Frontal cortex (tissue), 4 donors: Measurements from ENCODE around the gene ZNF74. TPM values are rescaled to one million over a fixed set of nuclear protein-coding genes. Genes with fewer than 3 reads are reported as not detected.

ENCODE experiments used
- DNase-seq, 2 donors: peaks; one replicate each; pipeline ENCODE4 v3.0.0; 2012; ENCODE audit warnings: low spot score in 2 of 2
- FAIRE-seq: peaks from 2 replicates; lab custom pipeline; 2012; peaks lifted over from hg19 to GRCh38; lab: Jason Lieb, UNC
- total RNA-seq: library from RNA; depleted of rRNA; stranded (reverse); fragments of >200 nt; gene quantifications from one replicate; pipeline ENCODE4 v1.2.3, GENCODE V29; 2014
- donor health status: control.
- donor health status: control.
- donor health status: control.

ZNF74 gene
- total RNA-seq, 1 donor from 2014 or later: 39.9 TPM

- peak; percentile 61 to 71 for DNase-seq
- FAIRE-seq: no peak
These were observed 35.5 kb downstream of the ZNF74 start for GRCh38 chr22:20429254-20430100.

DNA sequence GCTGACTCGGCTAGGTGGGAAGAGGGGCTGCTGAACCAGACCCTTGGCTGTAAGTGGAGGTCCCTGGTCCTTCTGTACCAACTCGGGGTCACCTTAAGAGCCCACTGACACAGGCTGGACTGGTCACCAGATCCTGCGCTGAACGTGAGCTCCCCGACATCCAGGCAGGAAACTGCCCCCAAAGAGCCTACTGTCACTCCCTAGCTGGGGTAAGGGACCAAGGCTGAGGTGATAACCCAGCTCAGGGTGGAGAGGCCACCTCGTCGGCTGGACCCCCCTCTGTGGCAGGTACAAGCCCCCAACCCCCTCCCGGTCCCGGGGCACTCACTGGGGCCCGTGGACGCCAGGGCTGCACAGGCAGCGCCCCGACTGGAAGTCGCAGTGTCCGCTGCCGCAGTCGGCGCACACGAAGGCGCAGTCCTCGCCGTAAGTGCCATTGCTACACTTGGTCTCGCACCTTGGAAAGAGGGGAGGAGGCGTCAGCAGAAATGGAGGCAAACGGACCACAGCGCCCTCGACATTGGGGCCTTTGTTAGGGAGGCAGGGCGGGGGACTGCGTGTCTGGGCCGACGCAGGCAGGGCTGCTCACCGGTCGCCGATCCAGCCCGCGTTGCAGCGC is 36.3 kb downstream of the ZNF74 start:
- no peak for FAIRE-seq
- peak; percentile 14 to 46 for DNase-seq

- DNase-seq: peak; percentile 69 to 72
- FAIRE-seq: no peak
These were observed 37.0 kb downstream of the ZNF74 start for GRCh38 chr22:20430720-20431510.

GRCh38 chr22:20431511-20432192 is 37.7 kb downstream of the ZNF74 start:
- peak in 1 of 2 donors; percentile 28 for DNase-seq

GRCh38 chr22:20432244-20432686 is 38.3 kb downstream of the ZNF74 start:
- DNase-seq: no peak
- no peak for FAIRE-seq

More at GRCh38 chr22:20431511-20432192, 37.7 kb downstream of the ZNF74 start:
- FAIRE-seq: no peak

DNA sequence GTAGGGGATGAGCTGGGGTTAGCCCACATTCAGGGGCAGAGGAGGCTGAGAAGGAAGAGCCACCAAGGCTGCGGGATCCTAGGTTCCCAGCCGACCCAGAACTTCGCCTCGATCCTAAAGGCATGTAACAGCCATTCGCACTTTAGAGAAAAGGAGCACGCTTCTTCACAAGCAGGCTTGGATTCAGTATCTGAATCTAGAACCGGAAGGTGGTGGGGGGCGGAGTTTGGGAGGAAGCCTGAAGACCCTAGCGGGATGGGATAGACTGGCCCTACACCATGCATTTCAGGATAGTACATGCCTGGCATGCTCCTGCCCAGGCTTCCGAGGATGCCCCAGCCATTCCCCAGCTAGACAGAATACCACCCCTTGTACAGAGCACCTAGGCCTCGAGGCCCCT is 39.2 kb downstream of the ZNF74 start:
- DNase-seq: no peak

GRCh38 chr22:20433686-20434241 is 39.8 kb downstream of the ZNF74 start:
- DNase-seq (no peak), FAIRE-seq (no peak)

More for the DNA sequence above, 39.2 kb downstream of the ZNF74 start:
- FAIRE-seq: no peak

DNA sequence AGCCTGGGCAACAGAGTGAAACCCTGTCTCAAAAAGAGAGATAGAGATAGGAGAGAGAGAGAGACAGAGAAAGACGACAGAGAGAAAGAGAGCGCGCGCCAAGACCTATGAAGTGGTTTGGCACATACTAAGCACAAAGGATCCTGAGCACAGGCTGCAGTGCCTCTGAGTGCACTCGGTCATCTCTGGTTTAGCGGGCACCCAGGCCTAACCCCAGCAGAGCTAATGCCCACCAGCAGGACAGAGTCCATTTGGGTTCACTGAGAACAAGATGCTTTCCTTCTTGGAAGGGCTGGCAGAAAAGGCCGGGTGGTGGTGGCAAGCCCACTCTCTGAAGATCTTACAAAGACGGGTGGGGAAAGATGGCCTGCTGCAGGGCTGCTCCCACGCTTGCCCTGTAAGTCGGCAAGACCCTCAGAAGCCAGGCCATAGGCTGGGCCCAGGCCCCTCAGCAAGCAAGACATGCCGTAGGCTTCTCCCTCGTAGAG is 40.4 kb downstream of the ZNF74 start:
- FAIRE-seq (no peak), DNase-seq (no peak)

- FAIRE-seq (no peak), DNase-seq (no peak)
These were observed 40.8 kb downstream of the ZNF74 start for GRCh38 chr22:20434773-20435172.

DNA sequence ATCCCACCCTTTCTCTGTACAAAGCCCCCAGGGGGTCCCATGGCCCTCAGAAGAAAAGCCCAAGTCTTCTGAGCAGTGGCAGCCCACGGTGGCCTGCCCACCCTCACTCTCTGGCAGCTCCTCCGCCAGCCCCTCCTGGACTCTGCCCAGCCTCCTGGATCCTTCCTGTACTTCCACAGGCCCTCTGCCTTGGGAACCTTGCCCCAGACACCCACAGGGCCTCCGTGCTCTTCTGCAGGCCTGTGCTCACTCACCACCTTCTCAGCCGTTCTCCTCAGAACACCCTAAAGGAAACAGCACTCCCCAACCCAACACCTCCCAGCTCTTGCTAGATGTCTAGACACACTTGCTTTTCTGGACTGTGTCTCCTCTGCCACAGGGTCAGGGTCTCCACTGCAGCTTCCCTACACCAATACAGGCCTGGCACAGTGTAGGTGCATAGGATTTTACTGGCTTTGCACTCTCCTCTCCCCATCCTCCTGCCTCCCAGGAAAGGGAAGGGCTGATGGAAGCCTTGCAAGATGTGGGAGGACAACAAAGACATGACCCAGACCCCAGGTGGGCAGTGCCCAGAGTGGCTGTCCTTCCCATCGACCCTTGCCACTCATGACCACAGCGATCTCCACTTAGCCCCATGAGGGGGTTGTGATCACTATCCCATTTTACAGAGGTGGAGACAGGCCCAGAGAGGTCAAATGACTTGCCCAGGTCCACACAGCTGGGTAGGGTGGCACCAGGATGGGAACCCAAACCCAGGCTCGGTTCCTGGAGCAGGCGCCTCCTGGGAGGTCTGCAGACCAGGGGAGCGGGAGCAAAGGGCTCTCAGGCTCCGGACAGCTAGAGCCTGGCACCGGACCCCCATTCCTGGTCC is 41.7 kb downstream of the ZNF74 start:
- no peak for DNase-seq
- FAIRE-seq: no peak

GRCh38 chr22:20436307-20436767 is 42.4 kb downstream of the ZNF74 start:
- DNase-seq (no peak), FAIRE-seq (no peak)

- FAIRE-seq: no peak
- DNase-seq: no peak
These were observed 43.0 kb downstream of the ZNF74 start for GRCh38 chr22:20436768-20437612.

- FAIRE-seq (no peak), DNase-seq (peak; percentile 75 to 80)
These were observed 43.9 kb downstream of the ZNF74 start, which contains the start of gene SCARF2 for GRCh38 chr22:20437613-20438426. Gene SCARF2, minus strand, starts transcription at chr22:20437825. Its CDS starts 71 bp downstream, at chr22:20437754.

DNA sequence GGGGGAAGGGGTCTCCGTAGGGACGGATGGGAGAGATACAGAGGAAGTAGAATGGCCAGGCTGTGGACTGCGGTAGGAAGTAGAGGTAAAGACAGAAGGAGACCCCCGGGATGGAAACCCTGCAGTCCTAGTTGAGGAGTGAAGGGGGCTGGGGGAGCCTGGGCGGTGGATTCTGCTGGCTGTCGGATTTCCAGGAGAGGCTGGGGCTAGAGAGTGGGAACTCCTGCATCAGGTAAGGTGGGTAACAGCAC is 44.4 kb downstream of the ZNF74 start:
- DNase-seq (no peak), FAIRE-seq (no peak)

DNA sequence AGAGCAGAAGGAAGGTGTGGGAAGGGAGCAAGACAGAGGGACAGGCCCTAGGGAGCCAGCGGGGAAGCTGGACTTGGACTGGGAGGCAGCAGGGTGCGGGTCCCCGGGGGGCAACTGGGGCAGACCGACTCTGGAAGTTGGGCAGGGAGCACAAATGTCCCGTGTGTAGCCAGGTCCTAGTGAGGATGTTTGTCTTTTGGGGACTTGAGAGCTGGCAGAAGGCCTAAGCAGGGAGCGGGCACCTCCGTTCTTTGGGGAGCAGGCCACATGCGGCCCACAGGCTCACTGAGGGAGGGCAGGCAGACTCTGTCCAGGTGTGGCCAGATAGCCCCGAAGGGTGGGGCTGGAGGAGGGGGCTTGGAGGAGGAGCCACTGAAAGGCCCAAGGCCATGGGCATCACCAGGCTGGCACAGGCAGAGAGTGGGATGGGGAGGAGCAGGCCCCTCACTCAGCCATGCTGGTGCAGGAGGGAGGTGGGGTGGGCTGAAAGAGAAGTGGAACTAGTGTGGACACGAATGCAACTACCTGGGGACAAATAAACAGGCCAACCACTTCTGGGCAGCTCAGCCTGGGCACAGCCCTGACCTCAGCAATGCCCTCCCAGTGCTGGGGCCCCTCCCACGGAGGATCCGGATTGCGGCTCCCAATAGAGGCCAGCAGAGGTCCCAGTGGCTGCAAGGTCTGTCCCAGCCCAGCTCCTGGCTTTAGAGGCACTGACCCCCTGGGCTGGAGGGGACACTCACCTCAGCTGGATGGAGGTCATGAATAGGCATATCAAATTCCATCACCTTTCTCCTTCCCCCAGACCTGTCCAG is 44.9 kb downstream of the ZNF74 start:
- FAIRE-seq: no peak
- DNase-seq: peak in 1 of 2 donors; percentile 15

DNA sequence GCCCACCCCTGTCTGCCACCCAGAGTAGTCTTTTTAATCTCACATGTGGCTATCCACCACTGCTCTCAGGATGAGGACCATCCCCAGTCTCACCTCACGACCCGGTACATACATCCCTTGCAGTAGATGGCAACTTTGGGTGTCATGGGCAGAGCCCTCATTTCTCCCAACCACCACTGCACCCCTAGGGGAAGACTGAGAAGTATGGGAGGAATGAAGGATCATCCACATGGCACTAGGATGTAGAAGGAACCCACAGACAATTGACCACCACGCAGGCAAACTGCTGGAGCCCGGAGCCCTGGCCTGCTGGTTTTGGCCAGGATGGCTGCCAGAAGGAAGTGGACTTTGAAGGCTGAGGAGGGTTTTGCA is 45.6 kb downstream of the ZNF74 start:
- DNase-seq: no peak
- no peak for FAIRE-seq
